Activated T-cell treated with anti-CD3 and anti-CD28 coated beads for 48 hours (primary cell): ENCODE data around the gene SLC7A1.

Experiments
- DNase-seq: peaks from one replicate; pipeline ENCODE4 v3.0.0-alpha.2; 2020; ENCODE audit warnings: low read depth

Gene SLC7A1

GRCh38 chr13:29527916-29528315, 67.6 kb downstream of the SLC7A1 start:
- no peak for DNase-seq

GRCh38 chr13:29527511-29527910, 68.0 kb downstream of the SLC7A1 start:
- no peak for DNase-seq

GRCh38 chr13:29526741-29527140, 68.7 kb downstream of the SLC7A1 start:
- no peak for DNase-seq

GRCh38 chr13:29525757-29526156, 69.7 kb downstream of the SLC7A1 start:
- no peak for DNase-seq

- no peak for DNase-seq
Measured at GRCh38 chr13:29524641-29525040, 70.8 kb downstream of the SLC7A1 start.

- DNase-seq, result no peak
Measured at GRCh38 chr13:29524176-29524575, 71.3 kb downstream of the SLC7A1 start.

- no peak for DNase-seq
Measured at GRCh38 chr13:29523199-29523961, 72.1 kb downstream of the SLC7A1 start.

- DNase-seq, result no peak
Measured at GRCh38 chr13:29522044-29522685, 73.3 kb downstream of the SLC7A1 start.

GRCh38 chr13:29521336-29521735, 74.2 kb downstream of the SLC7A1 start:
- DNase-seq, result no peak

GRCh38 chr13:29520671-29521070, 74.8 kb downstream of the SLC7A1 start:
- DNase-seq, result no peak

GRCh38 chr13:29519921-29520320, 75.6 kb downstream of the SLC7A1 start:
- DNase-seq, result no peak

- DNase-seq, result no peak
Measured at GRCh38 chr13:29516880-29517279, 78.6 kb downstream of the SLC7A1 start.

- DNase-seq, result no peak
Measured at GRCh38 chr13:29516012-29516411, 79.5 kb downstream of the SLC7A1 start.

GRCh38 chr13:29515372-29515771, 80.1 kb downstream of the SLC7A1 start:
- DNase-seq, result no peak

- DNase-seq, result no peak
Measured at GRCh38 chr13:29514720-29515310, 80.7 kb downstream of the SLC7A1 start.

GRCh38 chr13:29513981-29514719, 81.3 kb downstream of the SLC7A1 start:
- no peak for DNase-seq

- DNase-seq, result no peak
Measured at GRCh38 chr13:29513002-29513980, 82.2 kb downstream of the SLC7A1 start.

- DNase-seq, result no peak
Measured at GRCh38 chr13:29511980-29512379, 83.5 kb downstream of the SLC7A1 start.

- DNase-seq, result no peak
Measured at GRCh38 chr13:29511106-29511796, 84.2 kb downstream of the SLC7A1 start.

- no peak for DNase-seq
Measured at GRCh38 chr13:29510651-29511084, 84.8 kb downstream of the SLC7A1 start.
